ENCODE results near the gene PASK.

- TF ChIP-seq POLR2A (IDR thresholded peaks at IDR 0.05) (no peak), CTCF (IDR thresholded peaks at IDR 0.05) (no peak)
Measured at GRCh38 chr2:241126771-241127202, 22.5 kb downstream of the PASK start.
